SK-N-SH treated with all-trans-retinoic acid at 6 μM for 48 hours (cell line): ENCODE data around the gene RPA3.

Experiments used
- ATAC-seq: fragments of 200-7000 bp; cut with Tn5 transposase; 3 replicates; pipeline ENCODE4 v1.9.1; 2020; ENCODE audit warnings: mild to moderate bottlenecking, moderate library complexity
- ARNTL ChIP-seq: fragments of 450-650 bp; formaldehyde crosslinking; IDR thresholded peaks from 2 replicates; pipeline ENCODE4 v1.5.0; 2020; ENCODE audit warnings: low read depth, mild to moderate bottlenecking, moderate library complexity, borderline replicate concordance
- BACH2 ChIP-seq: fragments of 250-450 bp; sonication (Bioruptor Pico); IDR thresholded peaks from 2 replicates; pipeline ENCODE4 v1.9.0; 2021; ENCODE audit warnings: mild to moderate bottlenecking, borderline replicate concordance
- CSDC2 ChIP-seq: fragments of 250-450 bp; sonication (Bioruptor Pico); IDR thresholded peaks from 2 replicates; pipeline ENCODE4 v1.5.0; 2020; ENCODE audit warnings: mild to moderate bottlenecking, moderate library complexity
- ESRRG ChIP-seq: fragments of 250-450 bp; sonication (Bioruptor Pico); IDR thresholded peaks from 2 replicates; pipeline ENCODE4 v1.6.1; 2021; ENCODE audit warnings: mild to moderate bottlenecking
- GLIS3 ChIP-seq: fragments of 250-450 bp; sonication (Bioruptor Pico); IDR thresholded peaks from 2 replicates; pipeline ENCODE4 v1.5.0; 2020; ENCODE audit warnings: mild to moderate bottlenecking, moderate library complexity
- ISL1 ChIP-seq: fragments of 250-450 bp; sonication (Bioruptor Pico); IDR thresholded peaks from 2 replicates; pipeline ENCODE4 v2.1.2; 2022; ENCODE audit warnings: mild to moderate bottlenecking, moderate library complexity
- OSR1 ChIP-seq: fragments of 250-450 bp; sonication (Bioruptor Pico); IDR thresholded peaks from 2 replicates; pipeline ENCODE4 v1.8.0; 2022; ENCODE audit warnings: moderate library complexity, mild to moderate bottlenecking, inconsistent platforms
- PPARA ChIP-seq: fragments of 250-450 bp; sonication (Bioruptor Pico); IDR thresholded peaks from 2 replicates; pipeline ENCODE4 v1.5.0; 2020; ENCODE audit warnings: mild to moderate bottlenecking, borderline replicate concordance
- RARB ChIP-seq: fragments of 250-450 bp; sonication (Bioruptor Pico); IDR thresholded peaks from 2 replicates; pipeline ENCODE4 v1.8.0; 2021; ENCODE audit warnings: mild to moderate bottlenecking, moderate library complexity
- SNAI2 ChIP-seq: fragments of 250-450 bp; sonication (Bioruptor Pico); IDR thresholded peaks from 2 replicates; pipeline ENCODE4 v1.5.0; 2020; ENCODE audit warnings: mild to moderate bottlenecking, moderate library complexity
- TCF4 ChIP-seq: fragments of 250-450 bp; sonication (Bioruptor Pico); IDR thresholded peaks from 2 replicates; pipeline ENCODE4 v1.8.0; 2021; ENCODE audit warnings: mild to moderate bottlenecking, moderate library complexity, borderline replicate concordance
- TOX ChIP-seq: fragments of 250-450 bp; sonication (Bioruptor Pico); IDR thresholded peaks from 2 replicates; pipeline ENCODE4 v1.8.0; 2021; ENCODE audit warnings: mild to moderate bottlenecking, moderate library complexity, borderline replicate concordance
- ZFP3 ChIP-seq: fragments of 250-450 bp; sonication (Bioruptor Pico); IDR thresholded peaks from 2 replicates; pipeline ENCODE4 v1.5.0; 2020; ENCODE audit warnings: mild to moderate bottlenecking, moderate library complexity
- ZFP30 ChIP-seq: fragments of 450-650 bp; formaldehyde crosslinking; IDR thresholded peaks from 2 replicates; pipeline ENCODE4 v1.5.0; 2022; ENCODE audit warnings: mild to moderate bottlenecking, moderate library complexity
- ZNF565 ChIP-seq: fragments of 450-650 bp; formaldehyde crosslinking; conservative IDR thresholded peaks from 2 replicates; pipeline ENCODE4 v1.5.0; 2020; ENCODE audit warnings: low read depth, mild to moderate bottlenecking, moderate library complexity
- ZNF70 ChIP-seq: fragments of 450-650 bp; formaldehyde crosslinking; IDR thresholded peaks from 2 replicates; pipeline ENCODE4 v1.5.0; 2020; ENCODE audit warnings: mild to moderate bottlenecking, moderate library complexity
- ZNF8 ChIP-seq: fragments of 450-650 bp; formaldehyde crosslinking; IDR thresholded peaks from 2 replicates; pipeline ENCODE4 v1.5.0; 2020; ENCODE audit warnings: mild to moderate bottlenecking, moderate library complexity
- TF ChIP-seq, protein P1 (sequence below): fragments of 250-450 bp; sonication (Bioruptor Pico); IDR thresholded peaks from 2 replicates; pipeline ENCODE4 v1.5.1; 2020; ENCODE audit warnings: low read depth, mild to moderate bottlenecking, moderate library complexity
- TF ChIP-seq, protein P2 (sequence below): fragments of 250-450 bp; sonication (Bioruptor Pico); IDR thresholded peaks from 2 replicates; pipeline ENCODE4 v1.8.0; 2020; ENCODE audit warnings: mild to moderate bottlenecking, moderate library complexity, borderline replicate concordance
- TF ChIP-seq, protein P3 (sequence below): fragments of 250-450 bp; sonication (Bioruptor Pico); IDR thresholded peaks from 2 replicates; pipeline ENCODE4 v1.5.0; 2020; ENCODE audit warnings: mild to moderate bottlenecking, moderate library complexity
- TF ChIP-seq, protein P4 (sequence below): fragments of 250-450 bp; sonication (Bioruptor Pico); IDR thresholded peaks from 2 replicates; pipeline ENCODE4 v1.8.0; 2021; ENCODE audit warnings: low read depth, mild to moderate bottlenecking, moderate library complexity, borderline replicate concordance

The RPA3 gene

DNA sequence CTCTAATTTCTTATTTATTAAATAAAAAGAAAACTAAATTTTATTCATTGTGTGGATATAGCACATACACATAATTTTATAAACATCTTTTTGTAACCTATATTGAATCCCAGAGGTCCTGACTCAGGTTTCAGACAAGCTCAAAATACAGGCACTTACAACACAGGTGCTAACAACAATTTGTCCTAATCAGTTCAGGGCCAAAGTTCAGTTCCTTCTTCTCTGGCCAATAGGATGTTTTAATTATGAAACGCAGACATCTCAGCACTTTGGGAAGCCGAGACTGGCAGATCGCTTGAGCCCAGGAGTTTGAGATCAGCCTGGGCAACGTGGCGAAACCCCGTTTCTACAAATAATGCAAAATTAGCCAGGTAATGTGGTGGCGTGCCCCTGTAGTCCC lies 15.0 kb downstream of the RPA3 start:
- no peak for ATAC-seq
- TF ChIP-seq RARB (CRISPR knock-in tag) (no peak), GLIS3 (CRISPR knock-in tag) (no peak), ZFP3 (CRISPR knock-in tag) (no peak), ARNTL (CRISPR knock-in tag) (no peak), OSR1 (no peak), PPARA (CRISPR knock-in tag) (no peak), ZNF565 (CRISPR knock-in tag) (no peak), TOX (no peak), ZFP30 (no peak)
- TF ChIP-seq, protein P1, sequence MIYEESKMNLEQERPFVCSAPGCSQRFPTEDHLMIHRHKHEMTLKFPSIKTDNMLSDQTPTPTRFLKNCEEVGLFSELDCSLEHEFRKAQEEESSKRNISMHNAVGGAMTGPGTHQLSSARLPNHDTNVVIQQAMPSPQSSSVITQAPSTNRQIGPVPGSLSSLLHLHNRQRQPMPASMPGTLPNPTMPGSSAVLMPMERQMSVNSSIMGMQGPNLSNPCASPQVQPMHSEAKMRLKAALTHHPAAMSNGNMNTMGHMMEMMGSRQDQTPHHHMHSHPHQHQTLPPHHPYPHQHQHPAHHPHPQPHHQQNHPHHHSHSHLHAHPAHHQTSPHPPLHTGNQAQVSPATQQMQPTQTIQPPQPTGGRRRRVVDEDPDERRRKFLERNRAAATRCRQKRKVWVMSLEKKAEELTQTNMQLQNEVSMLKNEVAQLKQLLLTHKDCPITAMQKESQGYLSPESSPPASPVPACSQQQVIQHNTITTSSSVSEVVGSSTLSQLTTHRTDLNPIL (CRISPR knock-in tag): no peak
- TF ChIP-seq, protein P2, sequence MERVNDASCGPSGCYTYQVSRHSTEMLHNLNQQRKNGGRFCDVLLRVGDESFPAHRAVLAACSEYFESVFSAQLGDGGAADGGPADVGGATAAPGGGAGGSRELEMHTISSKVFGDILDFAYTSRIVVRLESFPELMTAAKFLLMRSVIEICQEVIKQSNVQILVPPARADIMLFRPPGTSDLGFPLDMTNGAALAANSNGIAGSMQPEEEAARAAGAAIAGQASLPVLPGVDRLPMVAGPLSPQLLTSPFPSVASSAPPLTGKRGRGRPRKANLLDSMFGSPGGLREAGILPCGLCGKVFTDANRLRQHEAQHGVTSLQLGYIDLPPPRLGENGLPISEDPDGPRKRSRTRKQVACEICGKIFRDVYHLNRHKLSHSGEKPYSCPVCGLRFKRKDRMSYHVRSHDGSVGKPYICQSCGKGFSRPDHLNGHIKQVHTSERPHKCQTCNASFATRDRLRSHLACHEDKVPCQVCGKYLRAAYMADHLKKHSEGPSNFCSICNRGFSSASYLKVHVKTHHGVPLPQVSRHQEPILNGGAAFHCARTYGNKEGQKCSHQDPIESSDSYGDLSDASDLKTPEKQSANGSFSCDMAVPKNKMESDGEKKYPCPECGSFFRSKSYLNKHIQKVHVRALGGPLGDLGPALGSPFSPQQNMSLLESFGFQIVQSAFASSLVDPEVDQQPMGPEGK: no peak
- TF ChIP-seq, protein P3, sequence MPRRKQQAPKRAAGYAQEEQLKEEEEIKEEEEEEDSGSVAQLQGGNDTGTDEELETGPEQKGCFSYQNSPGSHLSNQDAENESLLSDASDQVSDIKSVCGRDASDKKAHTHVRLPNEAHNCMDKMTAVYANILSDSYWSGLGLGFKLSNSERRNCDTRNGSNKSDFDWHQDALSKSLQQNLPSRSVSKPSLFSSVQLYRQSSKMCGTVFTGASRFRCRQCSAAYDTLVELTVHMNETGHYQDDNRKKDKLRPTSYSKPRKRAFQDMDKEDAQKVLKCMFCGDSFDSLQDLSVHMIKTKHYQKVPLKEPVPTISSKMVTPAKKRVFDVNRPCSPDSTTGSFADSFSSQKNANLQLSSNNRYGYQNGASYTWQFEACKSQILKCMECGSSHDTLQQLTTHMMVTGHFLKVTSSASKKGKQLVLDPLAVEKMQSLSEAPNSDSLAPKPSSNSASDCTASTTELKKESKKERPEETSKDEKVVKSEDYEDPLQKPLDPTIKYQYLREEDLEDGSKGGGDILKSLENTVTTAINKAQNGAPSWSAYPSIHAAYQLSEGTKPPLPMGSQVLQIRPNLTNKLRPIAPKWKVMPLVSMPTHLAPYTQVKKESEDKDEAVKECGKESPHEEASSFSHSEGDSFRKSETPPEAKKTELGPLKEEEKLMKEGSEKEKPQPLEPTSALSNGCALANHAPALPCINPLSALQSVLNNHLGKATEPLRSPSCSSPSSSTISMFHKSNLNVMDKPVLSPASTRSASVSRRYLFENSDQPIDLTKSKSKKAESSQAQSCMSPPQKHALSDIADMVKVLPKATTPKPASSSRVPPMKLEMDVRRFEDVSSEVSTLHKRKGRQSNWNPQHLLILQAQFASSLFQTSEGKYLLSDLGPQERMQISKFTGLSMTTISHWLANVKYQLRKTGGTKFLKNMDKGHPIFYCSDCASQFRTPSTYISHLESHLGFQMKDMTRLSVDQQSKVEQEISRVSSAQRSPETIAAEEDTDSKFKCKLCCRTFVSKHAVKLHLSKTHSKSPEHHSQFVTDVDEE (CRISPR knock-in tag): no peak
- TF ChIP-seq, protein P4, sequence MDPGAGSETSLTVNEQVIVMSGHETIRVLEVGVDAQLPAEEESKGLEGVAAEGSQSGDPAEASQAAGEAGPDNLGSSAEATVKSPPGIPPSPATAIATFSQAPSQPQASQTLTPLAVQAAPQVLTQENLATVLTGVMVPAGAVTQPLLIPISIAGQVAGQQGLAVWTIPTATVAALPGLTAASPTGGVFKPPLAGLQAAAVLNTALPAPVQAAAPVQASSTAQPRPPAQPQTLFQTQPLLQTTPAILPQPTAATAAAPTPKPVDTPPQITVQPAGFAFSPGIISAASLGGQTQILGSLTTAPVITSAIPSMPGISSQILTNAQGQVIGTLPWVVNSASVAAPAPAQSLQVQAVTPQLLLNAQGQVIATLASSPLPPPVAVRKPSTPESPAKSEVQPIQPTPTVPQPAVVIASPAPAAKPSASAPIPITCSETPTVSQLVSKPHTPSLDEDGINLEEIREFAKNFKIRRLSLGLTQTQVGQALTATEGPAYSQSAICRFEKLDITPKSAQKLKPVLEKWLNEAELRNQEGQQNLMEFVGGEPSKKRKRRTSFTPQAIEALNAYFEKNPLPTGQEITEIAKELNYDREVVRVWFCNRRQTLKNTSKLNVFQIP (CRISPR knock-in tag): no peak

DNA sequence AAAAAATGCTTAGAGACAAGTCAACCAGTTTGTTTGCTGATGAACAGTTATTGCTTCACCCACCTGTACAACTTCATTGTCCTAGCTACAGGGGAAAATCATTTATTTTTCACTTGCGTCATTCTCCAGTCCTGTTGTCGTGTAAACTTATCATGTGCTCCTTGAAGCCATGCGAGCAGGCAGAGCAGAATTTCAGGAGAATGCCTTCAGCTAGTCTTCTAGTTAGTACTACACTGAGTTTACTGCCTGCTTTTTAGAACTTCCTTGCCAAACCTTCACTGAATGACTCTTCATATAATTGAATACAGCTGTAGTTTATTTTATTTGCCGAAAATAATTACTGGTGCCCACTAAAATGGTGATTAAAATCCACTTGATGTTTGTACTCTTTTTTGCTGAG lies 15.6 kb downstream of the RPA3 start:
- peak; percentile 73 for ATAC-seq
- TF ChIP-seq ZFP30: no peak
- TF ChIP-seq GLIS3 (CRISPR knock-in tag): no peak
- TF ChIP-seq ESRRG: no peak
- TF ChIP-seq SNAI2 (CRISPR knock-in tag): no peak
- no peak for TF ChIP-seq ZNF565 (CRISPR knock-in tag)
- TF ChIP-seq TCF4 (CRISPR knock-in tag): peak; percentile 57; the same call in 1 of the 2 replicates
- TF ChIP-seq ARNTL (CRISPR knock-in tag): no peak

DNA sequence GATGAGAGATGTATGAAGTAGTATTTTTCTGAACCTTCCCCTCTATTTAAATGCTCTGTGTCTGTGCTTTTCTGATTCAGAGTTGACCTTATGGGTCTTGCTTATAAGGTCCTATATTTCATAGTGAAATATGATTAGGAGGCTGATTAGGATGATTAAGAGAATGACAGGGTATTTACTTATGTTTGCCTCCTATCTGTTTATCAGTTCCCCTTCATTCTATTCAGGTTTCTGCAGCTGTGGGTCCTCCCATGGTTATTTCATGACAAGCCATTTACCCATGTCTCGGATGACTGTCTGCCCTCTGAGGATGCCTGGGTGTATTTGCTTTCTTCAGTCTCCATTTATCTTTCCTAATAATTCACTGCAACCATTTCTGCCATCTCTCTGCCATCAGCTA lies 16.9 kb downstream of the RPA3 start:
- no peak for TF ChIP-seq BACH2 (CRISPR knock-in tag)
- TF ChIP-seq ESRRG: no peak
- TF ChIP-seq ZNF565 (CRISPR knock-in tag): no peak
- no peak for ATAC-seq

DNA sequence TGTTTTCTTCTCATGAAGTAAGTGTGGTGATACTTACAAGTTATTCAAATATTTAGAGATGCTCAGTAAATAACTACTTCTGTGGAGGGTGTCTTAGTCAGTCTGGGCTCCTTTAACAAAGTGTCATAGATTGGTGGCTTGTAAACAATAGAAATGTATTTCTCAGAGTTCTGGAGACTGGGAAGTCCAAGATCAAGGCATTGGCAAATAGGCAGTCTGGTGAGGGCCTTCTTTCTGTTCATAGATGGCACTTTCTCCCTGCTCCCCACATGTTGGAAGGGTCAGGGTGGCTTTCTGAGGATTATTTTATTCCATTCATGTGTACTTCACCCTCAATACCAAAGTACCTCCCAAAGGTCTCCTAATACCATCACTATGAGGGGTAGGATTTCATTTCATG lies 18.4 kb downstream of the RPA3 start:
- no peak for ATAC-seq
- TF ChIP-seq SNAI2 (CRISPR knock-in tag) (no peak), ZNF8 (CRISPR knock-in tag) (no peak), GLIS3 (CRISPR knock-in tag) (no peak), ZNF70 (CRISPR knock-in tag) (no peak), RARB (CRISPR knock-in tag) (no peak)

DNA sequence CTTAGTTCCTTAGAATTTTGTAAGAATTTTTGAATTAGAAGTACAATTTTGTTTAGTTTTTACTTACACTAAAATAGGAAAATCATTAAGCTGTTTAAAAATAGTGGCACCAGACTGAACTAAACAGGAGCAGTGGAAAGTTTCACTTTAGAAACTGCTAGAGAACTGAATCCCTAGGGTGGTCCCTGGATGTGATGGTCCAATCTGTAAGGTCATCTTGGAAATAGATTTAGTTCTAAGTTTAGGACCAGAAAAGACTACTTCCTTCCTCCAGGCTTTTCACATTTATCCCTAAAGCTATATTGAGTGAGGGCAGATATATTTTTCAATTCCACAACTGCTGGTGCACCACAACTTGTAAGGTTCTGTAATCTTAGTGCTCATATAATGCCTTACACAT lies 19.0 kb downstream of the RPA3 start:
- ATAC-seq: no peak
- TF ChIP-seq ISL1 (CRISPR knock-in tag) (no peak), SNAI2 (CRISPR knock-in tag) (no peak), PPARA (CRISPR knock-in tag) (no peak), ZNF565 (CRISPR knock-in tag) (no peak), ESRRG (no peak), BACH2 (CRISPR knock-in tag) (no peak), CSDC2 (CRISPR knock-in tag) (no peak), ARNTL (CRISPR knock-in tag) (no peak), ZFP30 (no peak)
- TF ChIP-seq, protein P4 (CRISPR knock-in tag): no peak
- TF ChIP-seq, protein P3 (CRISPR knock-in tag): no peak
